Epidermal melanocyte (primary cell): ENCODE data around the gene CCDC197.

Experiments
- DNase-seq: peaks from one replicate; pipeline ENCODE4 v3.0.0; 2011; ENCODE audit warnings: low spot score; ENCODE audit not compliant: insufficient read length

CCDC197 gene

GRCh38 chr14:94056579-94057308 lies 59.6 kb downstream of the CCDC197 start:
- DNase-seq: no peak

DNA sequence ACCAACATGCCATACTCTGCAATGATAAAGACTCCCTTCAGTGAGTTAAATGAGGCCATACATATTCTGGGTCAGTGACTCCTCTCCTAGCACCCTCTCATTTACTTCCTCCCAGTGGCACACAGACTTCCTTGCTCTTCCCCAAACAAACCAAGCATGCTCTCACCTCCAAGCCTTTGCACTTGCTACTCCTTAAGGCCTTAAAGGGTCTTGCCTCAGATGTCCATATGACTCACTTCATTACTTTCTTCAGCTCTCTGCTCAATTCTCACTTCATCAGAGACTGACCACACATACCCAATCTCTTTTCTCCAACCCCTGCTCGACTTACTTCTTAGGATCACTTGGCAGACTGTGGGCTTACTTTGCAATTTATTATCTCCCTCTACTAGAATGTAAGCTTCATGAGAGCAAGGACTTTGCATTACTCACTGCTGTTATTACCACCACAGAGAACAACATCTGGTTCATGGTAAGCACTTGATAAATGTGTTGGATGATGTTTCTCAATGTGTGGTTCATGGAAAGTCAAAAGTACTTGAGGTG lies 61.1 kb downstream of the CCDC197 start:
- no peak for DNase-seq
